GM19452 (cell line): ENCODE measurements around the gene KANK3.
"Not testable (repeated sequence)": the region's sequence is repeated elsewhere in the genome, so short reads cannot be mapped to it uniquely, and the experiment has no call there.

ENCODE experiments used
- ATAC-seq: cut with Tn5 transposase; IDR thresholded peaks from one replicate; pipeline ENCODE4 v1.9.1; 2021; ENCODE audit not compliant: unreplicated experiment

Gene KANK3

DNA sequence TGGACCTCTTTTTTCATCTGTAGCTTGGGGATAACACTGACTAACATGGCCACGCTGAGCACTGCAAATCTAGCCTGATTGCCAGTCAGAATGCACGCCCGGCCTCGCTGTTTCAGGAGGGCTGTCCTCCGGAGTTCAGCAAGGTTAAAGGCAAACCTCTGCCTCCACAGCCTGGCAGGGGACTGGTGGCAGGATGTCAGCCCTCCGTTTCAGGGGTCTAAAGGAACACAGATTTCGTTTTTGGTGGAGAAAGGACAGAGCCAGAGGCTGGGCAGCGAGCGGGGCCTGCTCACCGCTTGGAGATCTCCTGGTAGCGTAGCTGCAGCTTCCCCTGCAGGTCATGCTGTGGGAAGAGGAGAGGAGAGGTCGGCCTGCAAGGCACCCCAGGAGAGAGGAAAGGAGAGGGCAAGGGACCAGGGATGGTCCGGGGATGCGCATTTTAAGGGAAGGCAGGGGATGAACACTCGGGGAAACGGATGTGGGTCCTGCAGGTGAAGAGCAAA, 22.4 kb downstream of the KANK3 start:
- ATAC-seq, result no peak

DNA sequence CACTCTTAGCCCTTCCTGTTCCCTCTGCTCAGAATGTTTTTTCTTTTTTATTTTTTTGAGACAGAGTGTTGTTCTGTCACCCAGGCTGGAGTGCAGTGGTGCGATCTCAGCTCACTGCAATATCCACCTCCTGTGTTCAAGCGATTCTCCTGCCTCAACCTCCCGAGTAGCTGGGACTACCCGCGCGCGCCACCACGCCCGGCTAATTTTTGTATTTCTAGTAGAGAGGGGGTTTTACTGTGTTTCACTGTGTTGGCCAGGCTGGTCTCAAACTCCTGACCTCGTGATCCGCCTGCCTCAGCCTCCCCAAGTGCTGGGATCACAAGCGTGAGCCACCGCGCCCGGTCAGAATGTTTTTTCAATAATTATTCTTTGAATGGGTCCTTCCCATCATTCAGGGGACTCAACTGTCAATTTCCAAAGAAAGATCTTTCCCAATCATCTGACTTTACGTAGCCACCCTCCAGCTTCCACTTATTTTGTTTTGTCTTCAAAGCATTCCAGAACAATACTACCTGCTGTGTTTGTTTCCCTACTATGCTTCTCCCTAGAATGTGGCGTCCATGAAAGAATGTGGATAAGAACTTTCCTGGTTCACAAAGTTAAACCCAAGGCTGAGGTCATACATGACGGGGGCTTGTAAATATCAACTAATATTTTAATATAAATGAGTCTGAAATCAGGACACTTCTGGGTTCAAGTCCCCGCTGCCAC, 23.1 kb downstream of the KANK3 start:
- no peak for ATAC-seq

DNA sequence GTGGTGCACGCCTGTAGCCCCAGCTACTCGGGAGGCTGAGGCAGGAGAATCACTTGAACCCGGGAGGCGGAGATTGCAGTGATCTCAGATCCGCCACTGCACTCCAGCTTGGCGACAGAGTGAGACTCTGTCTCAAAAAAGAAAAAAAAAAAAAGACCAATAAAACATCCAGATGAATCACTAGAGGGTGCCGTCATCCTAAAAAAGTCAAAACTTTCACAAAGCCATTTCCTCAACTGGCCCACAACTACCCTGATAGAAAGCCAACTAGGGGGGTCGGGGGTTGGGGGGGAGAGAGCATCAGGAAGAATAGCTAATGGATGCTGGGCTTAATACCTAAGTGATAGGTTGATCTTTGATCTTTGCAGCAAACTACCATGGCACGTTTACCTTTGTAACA, 24.2 kb downstream of the KANK3 start:
- not testable (repeated sequence) for ATAC-seq

DNA sequence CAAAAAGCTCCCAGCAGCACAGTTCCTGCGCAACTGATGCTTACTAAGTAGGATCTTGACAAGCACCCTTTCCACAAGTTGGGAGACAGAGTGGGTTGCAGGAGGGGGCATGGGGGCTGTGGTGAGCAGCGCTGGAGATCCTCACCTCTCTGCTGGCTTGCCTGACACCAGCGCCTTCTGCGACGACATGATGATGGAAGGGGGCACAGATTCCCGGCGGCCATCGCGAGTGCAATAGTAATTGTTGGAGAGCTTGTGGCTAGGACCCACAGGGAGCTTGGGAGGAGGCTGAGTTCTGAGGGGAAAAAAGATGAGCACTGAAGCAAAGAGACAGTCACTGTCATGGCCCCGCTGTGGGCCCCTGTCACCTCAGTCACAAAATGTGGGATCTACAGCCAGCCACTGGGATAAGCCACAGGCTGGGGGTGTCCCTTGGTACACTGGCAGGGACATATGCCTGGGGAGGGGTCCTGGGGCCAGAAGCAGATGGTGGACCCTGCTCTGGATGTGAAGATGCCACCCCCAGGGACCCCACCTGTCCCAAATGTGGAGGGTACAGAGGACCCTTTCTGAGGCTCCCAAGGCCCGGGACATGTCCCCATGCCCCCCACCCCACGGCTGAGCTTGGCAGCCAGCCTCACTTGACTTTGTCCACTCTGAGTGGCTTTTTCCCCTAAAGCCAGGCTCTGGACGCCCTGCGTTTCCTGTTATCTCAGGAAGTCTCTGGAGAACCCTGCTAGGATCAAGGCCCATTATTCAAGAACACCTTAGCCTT, 26.5 kb downstream of the KANK3 start:
- ATAC-seq, result no peak

DNA sequence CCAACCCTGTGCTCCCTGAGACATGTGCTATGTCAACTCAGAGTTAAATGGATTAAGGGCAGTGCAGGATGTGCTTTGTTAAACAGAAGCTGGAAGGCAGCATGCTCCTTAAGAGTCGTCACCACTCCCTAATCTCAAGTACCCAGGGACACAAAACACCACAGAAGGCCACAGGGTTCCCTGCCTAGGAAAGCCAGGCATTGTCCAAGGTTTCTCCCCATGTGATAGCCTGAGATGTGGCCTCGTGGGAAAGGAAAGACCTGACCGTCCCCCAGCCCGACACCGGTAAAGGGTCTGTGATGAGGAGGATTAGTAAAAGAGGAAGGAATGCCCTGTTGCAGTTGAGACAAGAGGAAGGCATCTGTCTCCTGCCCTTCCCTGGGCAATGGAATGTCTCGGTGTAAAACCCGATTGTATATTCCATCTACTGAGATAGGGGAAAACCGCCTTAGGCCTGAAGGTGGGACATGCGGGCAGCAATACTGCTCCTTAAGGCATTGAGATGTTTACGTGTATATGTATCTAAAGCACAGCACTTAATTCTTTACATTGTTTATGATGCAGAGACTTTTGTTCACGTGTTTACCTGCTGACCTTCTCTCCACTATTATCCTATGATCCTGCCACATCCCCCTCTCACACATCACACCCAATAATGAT, 28.0 kb downstream of the KANK3 start:
- not testable (repeated sequence) for ATAC-seq

DNA sequence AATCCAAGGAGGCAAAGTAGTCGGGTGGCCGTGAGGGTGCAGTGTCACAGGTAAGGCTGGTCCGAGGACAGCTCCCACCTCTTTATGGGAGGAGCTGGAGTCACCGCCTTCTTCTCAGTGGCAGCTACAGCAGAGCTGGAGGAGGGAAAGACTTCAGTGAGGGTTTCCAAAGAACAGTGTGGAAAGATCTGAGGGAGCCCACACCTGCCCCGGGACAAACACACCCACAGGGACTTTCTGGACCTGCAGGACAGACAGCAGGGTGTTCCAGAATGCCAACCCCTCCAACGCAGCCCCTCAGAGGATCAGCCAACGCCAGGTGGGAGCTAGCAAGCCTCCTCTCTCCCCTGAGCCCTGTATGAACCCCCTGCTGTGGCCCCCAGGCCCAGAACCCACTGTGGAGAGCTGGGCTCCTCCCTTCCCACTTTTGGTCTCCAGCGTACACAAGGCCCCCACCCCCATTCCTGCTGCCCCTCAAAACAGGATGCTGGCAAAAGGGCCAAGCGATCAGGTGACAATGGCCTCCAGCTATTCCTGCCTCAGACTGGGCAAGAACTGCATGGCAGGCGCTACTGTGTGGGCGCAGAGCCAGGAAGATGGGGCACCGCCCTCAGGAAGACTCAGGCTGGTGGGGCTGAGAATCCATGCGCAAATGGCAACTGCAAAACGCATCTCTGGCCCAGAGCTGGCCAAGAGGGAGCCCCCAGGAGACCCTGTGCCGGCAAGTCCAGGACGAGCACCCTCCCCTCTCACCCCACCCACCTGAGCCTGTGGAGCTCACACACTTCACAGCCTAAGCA, 31.4 kb downstream of the KANK3 start:
- ATAC-seq, result no peak

DNA sequence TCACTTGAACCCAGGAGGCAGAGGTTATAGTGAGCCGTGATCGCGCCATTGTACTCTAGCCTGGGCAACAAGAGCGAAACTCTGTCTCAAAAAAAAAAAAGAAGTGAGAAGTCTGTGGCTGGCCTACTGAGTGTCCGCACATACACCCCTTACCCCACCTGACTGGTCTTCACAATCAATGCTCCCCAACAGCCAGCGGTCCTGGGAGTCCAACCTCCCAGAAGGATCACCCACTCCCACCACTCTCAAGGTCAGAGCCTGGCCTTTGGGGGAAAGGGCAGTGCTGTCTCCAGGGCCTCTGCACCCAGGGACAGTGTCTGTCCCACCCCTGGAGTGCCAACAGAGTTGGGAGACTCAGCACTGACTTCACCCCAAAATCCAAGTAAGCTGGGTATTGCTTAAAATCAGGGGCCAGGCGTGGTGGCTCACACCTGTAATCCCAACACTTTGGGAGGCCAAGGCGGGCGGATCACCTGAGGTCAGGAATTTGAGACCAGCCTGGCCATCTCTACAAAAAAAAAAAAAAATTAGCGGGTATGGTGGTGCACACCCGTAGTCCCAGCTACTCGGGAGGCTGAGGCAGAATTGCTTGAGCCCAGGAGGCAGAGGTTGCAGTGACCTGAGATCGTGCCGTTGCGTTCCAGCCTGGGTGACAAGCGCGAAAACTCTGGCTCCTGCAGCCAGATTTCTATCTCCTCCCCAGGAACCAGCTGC, 32.6 kb downstream of the KANK3 start:
- ATAC-seq, result no peak

DNA sequence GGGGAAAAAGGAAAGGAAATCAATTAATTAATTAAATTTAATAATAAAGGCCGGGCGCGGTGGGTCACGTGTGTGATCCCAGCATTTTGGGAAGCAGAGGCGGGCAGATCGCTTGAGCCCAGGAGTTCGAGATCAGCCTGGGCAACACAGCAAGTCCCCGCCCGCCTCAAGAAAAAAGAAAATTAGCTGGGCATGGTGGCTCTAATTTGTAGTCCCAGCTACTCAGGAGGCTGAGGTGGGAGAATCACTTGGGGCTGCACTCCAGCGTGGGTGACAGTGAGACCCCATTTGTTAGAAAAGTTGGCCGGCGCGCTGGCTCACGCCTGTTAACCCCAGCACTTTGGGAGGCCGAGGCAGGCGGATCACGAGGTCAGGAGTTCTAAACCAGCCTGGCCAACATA, 34.2 kb downstream of the KANK3 start:
- no peak for ATAC-seq

DNA sequence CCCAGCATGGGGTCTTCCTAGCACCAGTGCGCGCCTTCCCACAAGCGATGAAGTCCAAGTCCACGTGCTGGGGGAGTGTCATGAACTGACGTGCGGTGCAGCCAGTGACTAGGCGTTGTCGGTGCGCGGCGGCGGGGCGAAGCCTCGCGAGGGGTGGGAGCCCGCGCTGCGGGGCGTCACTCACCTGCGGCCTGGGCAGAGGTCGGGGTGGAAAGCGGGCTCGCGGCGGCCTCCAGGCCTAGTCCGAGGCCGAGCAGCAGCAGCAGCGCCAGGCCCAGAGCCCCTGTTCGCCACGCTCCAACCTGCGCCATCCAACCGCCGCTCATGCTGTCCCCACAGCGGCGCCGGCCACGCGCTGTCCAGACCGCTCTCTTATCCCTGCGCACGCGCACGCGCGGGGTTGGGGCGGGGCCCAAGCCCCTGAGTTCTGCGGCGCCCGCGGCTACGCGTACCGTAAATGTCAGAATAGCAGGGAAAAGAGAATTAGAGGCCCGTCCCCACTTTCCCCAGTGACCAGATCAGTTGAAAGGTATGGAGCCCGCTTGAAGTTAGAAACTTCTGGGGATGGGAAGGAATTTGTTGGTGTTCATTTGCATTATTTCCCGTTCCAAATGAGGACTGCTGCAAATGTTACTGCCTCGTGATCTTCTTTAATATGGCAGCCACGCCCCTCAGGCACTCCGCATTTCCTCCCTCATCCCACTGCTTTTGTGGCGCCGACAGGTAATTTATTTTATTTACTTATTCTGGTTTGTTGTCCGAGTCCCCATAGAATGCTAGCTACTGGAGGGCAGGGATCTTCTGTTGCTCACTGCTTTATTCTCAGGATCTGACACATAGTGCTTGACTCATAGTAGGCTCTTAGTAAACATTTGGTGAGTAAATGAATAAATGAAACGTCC, 34.8 kb downstream of the KANK3 start, which contains the start of gene CD320:
Gene CD320 (minus strand): TSS at position 394 of the 902 bp plus-strand sequence. CDS start 68 bp downstream, at position 326.
- peak; percentile 79 for ATAC-seq

DNA sequence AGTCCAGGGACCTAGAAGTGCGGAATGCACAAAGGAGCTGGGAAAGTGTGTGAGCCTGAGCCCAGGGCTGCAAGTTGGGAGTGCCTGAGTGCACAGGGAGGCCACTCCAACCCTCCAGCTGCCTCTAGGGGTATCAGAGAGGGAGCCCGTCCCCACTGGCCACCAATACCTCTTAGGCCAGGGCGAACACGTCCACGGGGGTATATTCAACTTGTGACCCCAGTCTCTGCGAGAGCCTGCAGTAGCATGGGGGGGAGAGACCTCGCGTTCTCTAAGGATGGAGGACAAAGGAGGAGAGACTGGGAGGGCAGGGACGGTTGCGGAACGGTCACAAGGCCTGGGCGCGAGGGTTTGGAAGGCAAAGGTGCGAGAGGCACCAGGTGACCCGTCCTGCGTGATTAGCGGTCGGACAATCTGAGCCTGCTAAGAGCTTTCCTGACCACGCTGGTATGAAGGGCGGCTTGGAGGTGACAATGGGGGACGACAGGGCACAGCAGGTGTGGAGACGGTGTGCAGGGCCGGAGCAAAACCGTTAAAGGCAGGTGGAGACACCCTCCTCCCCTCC, 35.6 kb downstream of the KANK3 start:
- no peak for ATAC-seq

DNA sequence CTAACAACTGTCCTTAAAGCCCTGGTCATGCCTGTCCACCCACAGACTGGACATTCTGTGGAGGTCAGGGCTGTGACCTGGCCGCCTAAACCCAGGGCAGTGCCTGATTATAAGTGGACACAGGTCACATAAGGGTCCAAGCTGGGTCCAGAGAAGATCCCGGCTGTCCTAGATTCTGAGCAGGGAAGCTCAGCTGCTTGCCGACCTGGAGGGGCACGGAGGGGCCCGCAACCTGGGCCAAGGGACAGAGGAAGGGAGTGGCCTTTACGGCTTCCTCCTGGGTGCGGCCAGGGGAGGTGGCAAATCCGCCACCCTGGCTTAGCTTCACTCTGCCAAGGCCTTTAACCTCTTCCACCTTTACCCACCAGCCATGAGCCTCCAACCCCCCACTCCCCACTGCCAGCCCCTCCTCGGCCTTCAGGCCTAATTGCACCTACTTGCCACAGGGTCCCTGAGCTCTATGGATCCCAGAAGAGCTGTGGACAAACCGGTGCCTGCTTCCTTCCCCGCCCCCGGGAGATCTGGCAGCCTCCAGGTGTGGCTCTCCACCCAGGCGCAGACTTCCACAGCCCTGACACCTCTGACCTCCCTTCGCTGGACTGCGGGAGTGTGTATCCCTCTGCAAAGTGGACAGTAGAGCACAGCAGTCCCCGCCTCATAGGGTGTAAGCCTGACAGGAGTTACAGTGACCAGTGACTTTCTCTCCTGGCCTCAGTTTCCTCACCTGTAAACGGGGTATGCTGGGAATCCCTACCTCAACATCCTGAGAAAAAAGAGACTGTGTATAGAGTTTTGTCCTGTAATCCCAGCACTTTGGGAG, 36.6 kb downstream of the KANK3 start:
- ATAC-seq, result no peak

DNA sequence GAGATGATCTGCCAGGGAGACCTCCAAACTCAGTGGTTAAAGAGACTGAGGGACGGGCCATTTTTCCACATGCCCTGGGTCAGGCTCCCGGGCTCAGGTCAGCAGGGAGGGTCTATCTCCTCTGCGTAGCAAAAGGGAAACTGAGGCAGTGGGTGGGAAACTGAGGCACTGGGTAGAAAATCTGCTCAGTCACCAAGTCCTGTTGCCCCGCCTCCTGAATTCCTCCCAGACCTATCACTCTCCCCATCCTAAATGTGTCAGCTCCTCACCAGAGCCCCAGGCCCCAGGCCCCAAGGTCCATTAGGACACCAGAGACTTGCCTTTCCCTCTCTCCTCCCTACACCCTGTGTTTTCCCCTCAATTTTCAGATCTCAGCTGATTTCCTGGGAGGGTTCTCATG, 37.3 kb downstream of the KANK3 start:
- no peak for ATAC-seq

DNA sequence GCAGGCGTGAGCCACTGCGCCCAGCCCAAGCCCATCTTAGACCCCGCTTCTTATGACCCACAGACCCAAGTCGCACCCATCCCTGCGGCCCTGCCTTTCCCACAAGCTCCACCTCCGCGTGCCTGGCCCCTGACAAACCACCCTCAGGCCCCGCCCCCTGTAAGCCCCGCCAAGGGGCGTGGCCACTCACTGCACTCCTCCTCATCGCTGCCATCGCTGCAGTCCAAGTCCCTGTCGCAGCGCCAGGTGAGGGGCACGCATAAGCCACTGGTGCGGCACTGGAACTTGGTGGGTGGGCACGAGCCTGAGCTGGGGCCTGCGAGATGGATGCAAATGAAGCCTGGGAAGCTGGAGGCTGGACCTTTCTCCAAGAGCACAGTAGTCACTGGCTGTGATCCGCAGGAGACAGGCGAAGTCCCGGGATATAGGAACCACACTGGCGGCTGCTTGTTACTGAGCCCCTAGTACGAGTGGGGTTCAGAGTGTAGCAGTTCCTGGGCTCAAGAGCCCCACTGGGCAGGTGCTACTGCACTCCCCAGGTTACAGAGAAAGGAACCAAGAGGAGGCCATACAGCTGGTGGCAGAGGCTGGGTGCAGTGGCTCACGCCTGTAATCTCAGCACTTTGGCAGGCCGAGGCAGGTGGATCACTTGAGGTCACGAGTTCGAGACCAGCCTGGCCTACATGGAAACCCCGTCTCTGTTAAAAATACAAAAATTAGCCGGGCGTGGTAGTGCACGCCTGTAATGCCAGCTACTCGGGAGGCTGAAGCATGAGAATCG, 38.0 kb downstream of the KANK3 start:
- ATAC-seq, result no peak

DNA sequence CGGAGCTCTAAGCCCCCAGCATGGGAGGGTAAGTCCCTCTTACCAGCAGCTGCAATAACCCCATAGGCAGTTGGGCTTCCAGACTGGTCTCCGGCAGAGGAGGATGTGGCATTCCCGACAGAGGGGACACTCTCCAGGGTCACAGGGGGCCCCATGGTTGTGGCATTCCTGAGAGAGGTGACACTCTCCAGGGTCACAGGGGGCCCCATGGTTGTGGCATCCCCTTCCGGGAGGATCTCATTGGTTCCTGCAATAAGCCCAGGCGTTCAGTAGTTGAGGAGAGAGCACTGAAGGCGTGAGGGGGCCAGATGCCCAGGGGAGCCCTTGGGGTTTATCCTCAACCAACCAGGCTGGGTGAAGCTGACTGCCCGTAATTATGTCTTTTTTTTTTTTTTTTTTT, 40.3 kb downstream of the KANK3 start:
- no peak for ATAC-seq

DNA sequence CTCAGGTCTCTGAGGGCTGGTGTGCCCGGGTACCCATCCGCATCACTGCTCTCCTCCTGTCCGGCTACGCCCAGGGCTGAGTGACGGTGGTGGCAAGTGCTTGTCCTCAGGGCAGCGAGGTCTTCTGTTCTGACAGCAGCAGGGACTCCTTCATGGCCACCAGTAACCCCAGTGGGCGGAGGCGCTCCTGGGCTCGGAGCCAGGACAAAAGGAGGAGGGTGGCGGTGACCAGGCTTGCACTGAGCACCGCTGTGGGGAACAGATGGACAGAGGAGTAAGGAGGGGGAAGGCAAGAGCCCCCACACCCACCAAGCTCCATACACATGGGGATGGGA, 40.7 kb downstream of the KANK3 start:
- no peak for ATAC-seq

DNA sequence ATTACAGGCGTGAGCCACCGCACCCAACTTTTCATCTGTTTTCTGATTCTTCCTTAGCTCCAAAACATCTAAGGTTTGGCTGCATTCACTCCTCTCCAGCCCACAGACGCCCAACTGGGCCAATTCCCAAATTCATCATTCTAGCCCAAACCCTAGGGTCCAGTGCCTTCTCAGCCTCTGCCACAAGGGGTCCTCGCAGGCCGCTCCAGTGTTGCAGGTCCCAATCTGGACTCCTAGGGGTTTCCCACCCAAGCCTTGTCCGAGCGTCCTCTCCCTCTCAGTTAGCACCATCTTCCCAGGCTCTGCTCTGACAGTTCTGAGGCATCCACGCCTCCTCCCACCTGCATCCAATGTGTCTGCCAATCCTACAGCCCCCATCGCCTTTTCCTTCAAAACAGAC, 51.7 kb downstream of the KANK3 start:
- ATAC-seq, result not testable (repeated sequence)

DNA sequence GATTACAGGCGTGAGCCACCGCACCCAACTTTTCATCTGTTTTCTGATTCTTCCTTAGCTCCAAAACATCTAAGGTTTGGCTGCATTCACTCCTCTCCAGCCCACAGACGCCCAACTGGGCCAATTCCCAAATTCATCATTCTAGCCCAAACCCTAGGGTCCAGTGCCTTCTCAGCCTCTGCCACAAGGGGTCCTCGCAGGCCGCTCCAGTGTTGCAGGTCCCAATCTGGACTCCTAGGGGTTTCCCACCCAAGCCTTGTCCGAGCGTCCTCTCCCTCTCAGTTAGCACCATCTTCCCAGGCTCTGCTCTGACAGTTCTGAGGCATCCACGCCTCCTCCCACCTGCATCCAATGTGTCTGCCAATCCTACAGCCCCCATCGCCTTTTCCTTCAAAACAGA, 66.6 kb downstream of the KANK3 start:
- not testable (repeated sequence) for ATAC-seq
